Measurements from ENCODE around the gene KLHL30. TPM values are rescaled to one million over a fixed set of nuclear protein-coding genes. Genes with fewer than 3 reads are reported as not detected.

The KLHL30 gene
- total RNA-seq, 1 donor from 2014 or later, result 0.25 TPM

DNA sequence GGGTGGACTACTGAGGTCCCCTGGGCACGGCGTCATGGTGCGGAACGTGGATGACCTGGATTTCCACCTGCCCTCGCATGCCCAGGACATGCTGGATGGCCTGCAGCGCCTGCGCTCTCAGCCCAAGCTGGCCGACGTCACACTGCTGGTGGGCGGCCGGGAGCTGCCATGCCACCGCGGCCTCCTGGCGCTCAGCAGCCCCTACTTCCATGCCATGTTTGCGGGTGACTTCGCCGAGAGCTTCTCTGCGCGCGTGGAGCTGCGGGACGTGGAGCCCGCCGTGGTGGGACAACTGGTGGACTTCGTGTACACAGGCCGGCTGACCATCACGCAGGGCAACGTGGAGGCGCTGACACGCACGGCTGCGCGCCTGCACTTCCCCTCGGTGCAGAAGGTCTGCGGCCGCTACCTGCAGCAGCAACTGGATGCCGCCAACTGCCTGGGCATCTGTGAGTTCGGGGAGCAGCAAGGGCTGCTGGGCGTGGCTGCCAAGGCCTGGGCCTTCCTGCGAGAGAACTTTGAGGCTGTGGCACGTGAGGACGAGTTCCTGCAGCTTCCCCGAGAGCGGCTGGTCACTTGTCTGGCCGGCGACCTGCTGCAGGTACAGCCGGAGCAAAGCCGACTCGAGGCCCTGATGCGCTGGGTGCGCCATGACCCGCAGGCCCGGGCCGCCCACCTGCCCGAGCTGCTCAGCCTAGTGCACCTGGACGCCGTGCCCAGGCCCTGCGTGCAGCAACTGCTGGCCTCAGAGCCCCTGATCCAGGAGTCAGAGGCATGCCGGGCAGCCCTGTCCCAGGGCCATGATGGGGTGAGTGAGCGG lies 2.5 kb downstream of the KLHL30 start:
- Histone ChIP-seq H3K4me1 (peaks cover 42% of the 10 kb centered on the region), H3K9me3 (no peaks in the 10 kb centered on the region), H3K27ac (no peak overlapping the region), H3K4me3 (no peak overlapping the region), H3K36me3 (no peaks in the 10 kb centered on the region), H3K27me3 (no peaks in the 10 kb centered on the region)
- intact Hi-C loops (cut with DNase I), result no loop called here
- no peak for DNase-seq (ENCODE audit: extremely low spot score in 2 of 2)
- TF ChIP-seq POLR2AphosphoS5 (IDR thresholded peaks at IDR 0.05; ENCODE audit: insufficient read depth in 1 of 2, low read depth in 1 of 2), result no peak

DNA sequence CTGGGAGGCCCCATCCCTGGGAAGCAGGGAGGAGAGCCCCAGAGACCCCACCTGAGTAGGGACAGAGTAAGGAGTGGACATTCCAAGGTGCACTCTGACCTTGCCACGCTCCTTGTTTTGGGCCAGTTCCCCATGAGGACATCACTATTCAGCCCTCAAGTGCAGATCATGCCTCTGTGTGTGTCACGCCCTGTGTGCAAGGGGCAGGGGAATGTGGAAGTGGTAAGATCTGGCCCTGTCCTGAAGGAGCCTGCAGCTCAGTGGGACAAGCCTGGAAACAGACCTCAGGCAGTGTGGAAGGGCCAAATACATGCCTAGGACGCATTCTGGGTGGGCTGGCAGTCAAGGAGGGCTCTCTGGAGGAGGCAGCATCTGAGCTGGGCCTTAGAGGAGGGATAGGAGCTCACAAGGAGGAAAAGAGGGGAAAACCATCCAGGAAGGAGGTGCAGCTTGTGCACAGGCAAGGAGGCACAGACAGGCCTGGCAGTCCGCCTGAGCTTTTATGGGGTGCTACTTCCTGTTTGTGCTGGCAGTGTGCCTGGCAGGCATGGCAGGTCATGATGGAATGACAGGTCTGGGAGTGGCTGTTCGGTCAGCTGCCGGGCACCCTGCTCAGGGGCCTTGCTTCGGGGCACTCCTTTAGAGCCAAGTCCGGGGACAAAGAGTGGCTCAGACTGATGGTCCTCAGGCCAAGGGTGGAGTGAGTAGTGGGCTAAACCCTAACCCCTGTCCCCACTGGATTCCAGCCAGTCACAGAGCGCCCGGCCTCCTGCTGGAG lies 3.3 kb downstream of the KLHL30 start:
- Histone ChIP-seq H3K4me1 (peaks cover 42% of the 10 kb centered on the region), H3K27ac (no peak overlapping the region), H3K9me3 (no peaks in the 10 kb centered on the region), H3K36me3 (no peaks in the 10 kb centered on the region), H3K27me3 (no peaks in the 10 kb centered on the region), H3K4me3 (no peak overlapping the region)
- intact Hi-C loops (cut with DNase I), result no loop called here
- TF ChIP-seq, protein P1, sequence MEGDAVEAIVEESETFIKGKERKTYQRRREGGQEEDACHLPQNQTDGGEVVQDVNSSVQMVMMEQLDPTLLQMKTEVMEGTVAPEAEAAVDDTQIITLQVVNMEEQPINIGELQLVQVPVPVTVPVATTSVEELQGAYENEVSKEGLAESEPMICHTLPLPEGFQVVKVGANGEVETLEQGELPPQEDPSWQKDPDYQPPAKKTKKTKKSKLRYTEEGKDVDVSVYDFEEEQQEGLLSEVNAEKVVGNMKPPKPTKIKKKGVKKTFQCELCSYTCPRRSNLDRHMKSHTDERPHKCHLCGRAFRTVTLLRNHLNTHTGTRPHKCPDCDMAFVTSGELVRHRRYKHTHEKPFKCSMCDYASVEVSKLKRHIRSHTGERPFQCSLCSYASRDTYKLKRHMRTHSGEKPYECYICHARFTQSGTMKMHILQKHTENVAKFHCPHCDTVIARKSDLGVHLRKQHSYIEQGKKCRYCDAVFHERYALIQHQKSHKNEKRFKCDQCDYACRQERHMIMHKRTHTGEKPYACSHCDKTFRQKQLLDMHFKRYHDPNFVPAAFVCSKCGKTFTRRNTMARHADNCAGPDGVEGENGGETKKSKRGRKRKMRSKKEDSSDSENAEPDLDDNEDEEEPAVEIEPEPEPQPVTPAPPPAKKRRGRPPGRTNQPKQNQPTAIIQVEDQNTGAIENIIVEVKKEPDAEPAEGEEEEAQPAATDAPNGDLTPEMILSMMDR (IDR thresholded peaks at IDR 0.05), result no peak
- TF ChIP-seq POLR2AphosphoS5 (IDR thresholded peaks at IDR 0.05; ENCODE audit: insufficient read depth in 1 of 2, low read depth in 1 of 2) (no peak), POLR2A (IDR thresholded peaks at IDR 0.05) (no peak)
- DNase-seq (ENCODE audit: extremely low spot score in 2 of 2), result no peak

DNA sequence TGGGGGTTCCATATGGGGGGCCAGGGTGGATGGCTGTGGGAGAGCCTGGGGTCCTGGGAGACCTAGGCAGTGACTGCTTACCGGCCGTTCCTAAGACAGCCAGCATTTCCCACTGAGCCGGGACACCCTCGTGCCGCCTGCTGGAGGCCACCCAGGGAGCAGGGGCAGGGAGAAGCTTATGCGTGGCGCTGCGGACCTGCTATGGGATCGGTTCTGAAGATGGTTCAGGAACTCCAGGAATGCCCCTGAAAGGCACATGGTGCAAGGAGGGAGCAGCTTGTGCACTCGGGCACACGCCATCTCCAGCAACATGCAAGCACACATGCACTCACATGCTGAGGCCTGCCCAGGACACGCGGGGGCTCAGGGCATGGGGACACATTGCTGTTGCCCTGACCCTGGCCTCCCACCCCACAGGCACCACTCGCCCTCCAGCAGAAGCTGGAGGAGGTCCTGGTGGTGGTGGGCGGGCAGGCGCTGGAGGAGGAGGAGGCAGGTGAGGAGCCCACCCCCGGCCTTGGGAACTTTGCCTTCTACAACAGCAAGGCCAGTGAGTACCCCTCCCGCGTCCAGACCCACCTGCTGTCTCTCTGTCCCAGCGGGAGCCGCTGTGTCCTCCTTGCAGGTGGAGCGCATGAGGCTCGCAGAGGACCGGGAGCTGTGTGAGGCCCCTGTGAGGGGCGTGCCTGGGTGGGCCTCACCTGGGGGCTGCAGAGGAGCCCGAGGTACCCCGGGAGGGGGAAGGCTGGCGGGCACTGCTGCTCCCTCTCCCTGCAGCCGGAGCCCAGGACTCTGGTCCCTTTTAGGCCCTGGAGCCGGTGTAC lies 4.1 kb downstream of the KLHL30 start:
- intact Hi-C loops (cut with DNase I), result no loop called here
- H3K4me1 ChIP-seq, result peaks cover 38% of the 10 kb centered on the region
- no peaks in the 10 kb centered on the region for H3K36me3 ChIP-seq
- H3K27ac ChIP-seq, result no peak overlapping the region
- no peaks in the 10 kb centered on the region for H3K9me3 ChIP-seq
- no peak overlapping the region for H3K4me3 ChIP-seq
- TF ChIP-seq, protein P1 (IDR thresholded peaks at IDR 0.05), result no peak
- TF ChIP-seq POLR2A (IDR thresholded peaks at IDR 0.05) (no peak), POLR2AphosphoS5 (IDR thresholded peaks at IDR 0.05; ENCODE audit: insufficient read depth in 1 of 2, low read depth in 1 of 2) (no peak)
- no peaks in the 10 kb centered on the region for H3K27me3 ChIP-seq
- DNase-seq (ENCODE audit: extremely low spot score in 2 of 2), result no peak

DNA sequence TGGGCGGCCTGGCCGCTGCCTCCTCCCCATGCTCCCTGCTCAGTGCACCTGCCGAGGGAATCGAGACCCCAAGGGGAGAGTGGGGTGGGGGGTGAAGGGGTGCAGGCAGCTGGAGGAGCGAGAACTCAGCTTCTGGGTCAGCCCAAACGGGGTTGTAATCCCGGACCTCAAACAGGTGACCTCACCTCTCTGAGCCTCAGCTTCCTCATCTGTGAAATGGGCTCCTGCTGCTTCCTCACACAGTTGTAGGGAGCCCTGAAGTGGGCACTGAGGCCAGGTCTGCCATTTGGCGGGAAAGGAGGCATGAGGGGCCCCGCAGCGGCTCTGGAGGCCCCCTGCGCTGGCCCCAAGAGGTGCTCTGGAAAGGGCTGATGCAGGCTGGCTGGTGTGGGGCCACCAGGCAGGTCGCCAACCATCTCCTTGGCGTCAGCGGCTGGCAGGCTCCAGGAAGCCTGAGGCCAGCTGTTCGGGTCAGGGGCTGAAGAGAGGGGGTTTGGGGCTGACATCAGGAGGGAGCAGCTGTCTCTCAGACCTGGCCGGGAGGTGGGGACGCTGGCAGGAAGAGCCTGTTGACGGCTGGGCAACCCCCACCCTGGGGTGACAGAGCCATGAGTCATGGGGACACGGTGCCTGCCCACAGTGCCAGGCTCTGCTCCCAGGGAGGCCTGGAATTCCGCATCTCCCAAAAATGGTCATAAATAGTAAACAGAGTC lies 4.9 kb downstream of the KLHL30 start:
- intact Hi-C loops (cut with DNase I), result no loop called here
- peaks cover 35% of the 10 kb centered on the region for H3K4me1 ChIP-seq
- no peaks in the 10 kb centered on the region for H3K36me3 ChIP-seq
- TF ChIP-seq, protein P1 (IDR thresholded peaks at IDR 0.05), result no peak
- peak in 1 of 2 donors; percentile 35 for TF ChIP-seq POLR2AphosphoS5 (IDR thresholded peaks at IDR 0.05; ENCODE audit: insufficient read depth in 1 of 2, low read depth in 1 of 2)
- TF ChIP-seq POLR2A (IDR thresholded peaks at IDR 0.05), result no peak
- H3K27ac ChIP-seq, result no peak overlapping the region
- H3K9me3 ChIP-seq, result no peaks in the 10 kb centered on the region
- H3K27me3 ChIP-seq, result no peaks in the 10 kb centered on the region
- H3K4me3 ChIP-seq, result no peak overlapping the region
- no peak for DNase-seq (ENCODE audit: extremely low spot score in 2 of 2)

DNA sequence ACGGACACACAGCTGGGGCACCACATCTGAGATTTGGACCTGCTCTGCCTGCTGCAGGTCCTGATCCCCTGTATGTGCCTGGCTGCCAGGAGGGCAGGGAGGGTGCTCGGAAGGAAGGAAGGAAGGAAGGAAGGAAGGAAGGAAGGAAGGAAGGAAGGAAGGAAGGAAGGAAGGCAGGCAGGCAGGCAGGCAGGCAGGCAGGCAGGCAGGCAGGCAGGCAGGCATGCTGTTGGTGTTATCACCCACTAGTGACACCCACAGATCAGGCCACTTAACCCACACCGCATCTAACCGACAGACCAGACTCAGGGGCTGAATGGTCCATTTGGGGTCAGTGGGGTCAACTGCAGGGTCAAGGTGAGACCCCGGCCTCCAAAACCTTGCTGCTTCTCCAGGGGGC lies 5.8 kb downstream of the KLHL30 start:
- Histone ChIP-seq H3K27ac (no peak overlapping the region), H3K9me3 (no peaks in the 10 kb centered on the region), H3K27me3 (no peaks in the 10 kb centered on the region), H3K4me1 (peaks cover 34% of the 10 kb centered on the region), H3K4me3 (no peak overlapping the region), H3K36me3 (no peaks in the 10 kb centered on the region)
- DNase-seq (ENCODE audit: extremely low spot score in 2 of 2), result no peak
- intact Hi-C loops (cut with DNase I), result no loop called here
- no peak for TF ChIP-seq POLR2A (IDR thresholded peaks at IDR 0.05)
- no peak for TF ChIP-seq POLR2AphosphoS5 (IDR thresholded peaks at IDR 0.05; ENCODE audit: insufficient read depth in 1 of 2, low read depth in 1 of 2)
- TF ChIP-seq, protein P1 (IDR thresholded peaks at IDR 0.05), result no peak

Data from vagina (tissue), 2 donors.